Transverse colon (tissue), 4 donors: ENCODE data around the gene SCAND1. TPM values are rescaled to one million over a fixed set of nuclear protein-coding genes. Genes with fewer than 3 reads are reported as not detected.

ENCODE experiments used
- DNase-seq: peaks from one replicate; pipeline ENCODE4 v3.0.0-alpha.2; 2019
- H3K27ac ChIP-seq, 4 donors: fragments of 200-600 bp; sonication (generic); 2 replicates each; pipeline ENCODE4 v1.5.1; 2016 to 2018; ENCODE audit warnings: inconsistent platforms in 4 of 4
- H3K27me3 ChIP-seq: fragments of 200-600 bp; sonication (generic); 2 replicates; pipeline ENCODE4 v1.5.1; 2017; ENCODE audit warnings: inconsistent platforms
- H3K36me3 ChIP-seq, 4 donors: fragments of 200-600 bp; sonication (generic); 2 replicates each; pipeline ENCODE4 v1.5.1; 2017 to 2019; ENCODE audit warnings: inconsistent platforms in 4 of 4
- H3K4me1 ChIP-seq, 4 donors: fragments of 200-600 bp; sonication (generic); 2 replicates each; pipeline ENCODE4 v1.5.1; 2017 to 2020; ENCODE audit warnings: inconsistent platforms in 4 of 4
- H3K4me3 ChIP-seq, 4 donors: fragments of 200-600 bp; sonication (generic); 1 replicate in 1 of 4; 2 replicates in 3 of 4; pipeline versions ENCODE4 v1.5.1 to v1.6.1; 2017 to 2019; ENCODE audit warnings: inconsistent platforms in 4 of 4
- H3K9me3 ChIP-seq, 2 donors: fragments of 200-600 bp; sonication (generic); 2 replicates each; pipeline ENCODE4 v1.5.1; 2017 to 2019; ENCODE audit warnings: inconsistent platforms in 2 of 2
- EP300 ChIP-seq: sonication (generic); formaldehyde crosslinking; IDR thresholded peaks from one replicate; pipeline ENCODE4 v1.6.1; 2017; ENCODE audit warnings: antibody characterized with exemption, low read depth
- POLR2A ChIP-seq: fragments of 450-650 bp; IDR thresholded peaks from one replicate; pipeline ENCODE4 v1.6.1; 2016; ENCODE audit warnings: antibody characterized with exemption, mild to moderate bottlenecking, moderate library complexity
- POLR2AphosphoS5 ChIP-seq, 3 donors: sonication (generic); formaldehyde crosslinking; IDR thresholded peaks; one replicate each; pipeline ENCODE4 v1.6.1; 2016; ENCODE audit warnings: antibody characterized with exemption in 3 of 3
- WGBS, 2 donors: methylation state at CpG; one replicate each; pipeline ENCODE4 v1.1.5; 2018; ENCODE audit warnings: low coverage in 1 of 2; 5-methylcytosine and 5-hydroxymethylcytosine counted together
- in situ Hi-C, 4 donors: fragments of 200-750 bp; cut with MboI; loops; one replicate each; pipeline versions ENCODE4 v1.15.0 to v1.15.1; 2017; ENCODE audit warnings: low sequenced_read_pairs in 3 of 4, low pct_ligation_motif_present in 1 of 4, low pct_unique_long_range_greater_than_20kb in 1 of 4
- intact Hi-C: fragments of 100-400 bp; cut with DNase I; formaldehyde crosslinking; loops from one replicate; pipeline ENCODE4 v1.15.1; 2023; ENCODE audit warnings: low total_unique reads
- total RNA-seq, 4 donors: library from RNA; depleted of rRNA; stranded (reverse); fragments of >200 nt; gene quantifications; one replicate each; pipeline ENCODE4 v1.1.0, GENCODE V29; 2016
- TF ChIP-seq, protein P1 (sequence below), 5 experiments: fragments of 200-600 bp in 3 of 5; fragments of 450-650 bp in 2 of 5; sonication (generic) in 3 of 5; IDR thresholded peaks; 1 replicate in 2 of 5; 2 replicates in 3 of 5; pipeline ENCODE4 v1.5.1; 2016 to 2017; ENCODE audit warnings: antibody characterized with exemption in 5 of 5, inconsistent platforms in 3 of 5, mild to moderate bottlenecking in 2 of 5, moderate library complexity in 1 of 5

SCAND1 gene
- total RNA-seq, 4 donors from 2014 or later: 80.8 to 152 (median 109) TPM

- H3K4me3 ChIP-seq: no peak overlapping the region
- H3K27ac ChIP-seq: no peak overlapping the region
- H3K27me3 ChIP-seq: no peaks in the 10 kb centered on the region
- intact Hi-C loops: no loop called here
- 53 to 83% methylated on average over 1 to 5 of the region's 5 CpGs for WGBS, 2 donors
- in situ Hi-C loops: loop anchor here in 3 of 4 donors (25.0 kb wide), 1 partner anchor 458 kb away; no protein-coding TSS in a partner anchor
- no peaks in the 10 kb centered on the region for H3K4me1 ChIP-seq
- TF ChIP-seq EP300 (no peak), POLR2A (no peak), POLR2AphosphoS5 (IDR thresholded peaks at IDR 0.05) (no peak)
- TF ChIP-seq, protein P1, sequence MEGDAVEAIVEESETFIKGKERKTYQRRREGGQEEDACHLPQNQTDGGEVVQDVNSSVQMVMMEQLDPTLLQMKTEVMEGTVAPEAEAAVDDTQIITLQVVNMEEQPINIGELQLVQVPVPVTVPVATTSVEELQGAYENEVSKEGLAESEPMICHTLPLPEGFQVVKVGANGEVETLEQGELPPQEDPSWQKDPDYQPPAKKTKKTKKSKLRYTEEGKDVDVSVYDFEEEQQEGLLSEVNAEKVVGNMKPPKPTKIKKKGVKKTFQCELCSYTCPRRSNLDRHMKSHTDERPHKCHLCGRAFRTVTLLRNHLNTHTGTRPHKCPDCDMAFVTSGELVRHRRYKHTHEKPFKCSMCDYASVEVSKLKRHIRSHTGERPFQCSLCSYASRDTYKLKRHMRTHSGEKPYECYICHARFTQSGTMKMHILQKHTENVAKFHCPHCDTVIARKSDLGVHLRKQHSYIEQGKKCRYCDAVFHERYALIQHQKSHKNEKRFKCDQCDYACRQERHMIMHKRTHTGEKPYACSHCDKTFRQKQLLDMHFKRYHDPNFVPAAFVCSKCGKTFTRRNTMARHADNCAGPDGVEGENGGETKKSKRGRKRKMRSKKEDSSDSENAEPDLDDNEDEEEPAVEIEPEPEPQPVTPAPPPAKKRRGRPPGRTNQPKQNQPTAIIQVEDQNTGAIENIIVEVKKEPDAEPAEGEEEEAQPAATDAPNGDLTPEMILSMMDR (IDR thresholded peaks at IDR 0.05): no peak
- H3K9me3 ChIP-seq: no peaks in the 10 kb centered on the region
- H3K36me3 ChIP-seq: no peaks in the 10 kb centered on the region
- no peak for DNase-seq
Observed at GRCh38 chr20:35979544-35979943, 25.2 kb upstream of the SCAND1 start.

DNA sequence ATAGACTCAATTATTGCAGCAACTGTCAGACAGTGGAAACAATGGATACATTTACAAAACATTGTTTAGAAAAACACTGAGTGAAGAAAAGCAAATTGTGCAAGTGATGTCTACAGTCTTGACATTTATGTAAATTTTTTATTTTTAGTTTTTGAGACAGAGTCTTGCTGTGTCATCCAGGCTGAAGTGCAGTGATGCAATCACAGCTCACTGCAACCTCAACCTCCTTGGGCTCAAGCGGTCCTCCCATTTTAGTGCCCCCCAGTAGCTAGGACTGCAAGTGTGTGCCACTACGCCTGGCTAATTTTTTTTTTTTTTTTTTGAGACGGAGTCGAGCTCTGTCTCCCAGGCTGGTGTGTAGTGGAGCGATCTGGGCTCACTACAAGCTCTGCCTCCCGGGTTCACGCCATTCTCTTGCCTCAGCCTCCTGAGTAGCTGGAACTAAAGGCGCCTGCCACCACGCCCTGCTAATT lies 23.8 kb upstream of the SCAND1 start:
- no peak for TF ChIP-seq POLR2AphosphoS5 (IDR thresholded peaks at IDR 0.05)
- TF ChIP-seq EP300: no peak
- no peak for TF ChIP-seq POLR2A
- TF ChIP-seq, protein P1 (IDR thresholded peaks at IDR 0.05): no peak
- Histone ChIP-seq H3K27me3 (no peaks in the 10 kb centered on the region), H3K9me3 (no peaks in the 10 kb centered on the region), H3K4me1 (no peaks in the 10 kb centered on the region), H3K4me3 (no peak overlapping the region), H3K27ac (no peak overlapping the region), H3K36me3 (no peaks in the 10 kb centered on the region)
- 50 to 76% methylated on average over 2 to 9 of the region's 9 CpGs for WGBS, 2 donors
- in situ Hi-C loops: loop anchor here in 3 of 4 donors (25.0 kb wide), 1 partner anchor 459 kb away; no protein-coding TSS in a partner anchor
- intact Hi-C loops: no loop called here
- no peak for DNase-seq

DNA sequence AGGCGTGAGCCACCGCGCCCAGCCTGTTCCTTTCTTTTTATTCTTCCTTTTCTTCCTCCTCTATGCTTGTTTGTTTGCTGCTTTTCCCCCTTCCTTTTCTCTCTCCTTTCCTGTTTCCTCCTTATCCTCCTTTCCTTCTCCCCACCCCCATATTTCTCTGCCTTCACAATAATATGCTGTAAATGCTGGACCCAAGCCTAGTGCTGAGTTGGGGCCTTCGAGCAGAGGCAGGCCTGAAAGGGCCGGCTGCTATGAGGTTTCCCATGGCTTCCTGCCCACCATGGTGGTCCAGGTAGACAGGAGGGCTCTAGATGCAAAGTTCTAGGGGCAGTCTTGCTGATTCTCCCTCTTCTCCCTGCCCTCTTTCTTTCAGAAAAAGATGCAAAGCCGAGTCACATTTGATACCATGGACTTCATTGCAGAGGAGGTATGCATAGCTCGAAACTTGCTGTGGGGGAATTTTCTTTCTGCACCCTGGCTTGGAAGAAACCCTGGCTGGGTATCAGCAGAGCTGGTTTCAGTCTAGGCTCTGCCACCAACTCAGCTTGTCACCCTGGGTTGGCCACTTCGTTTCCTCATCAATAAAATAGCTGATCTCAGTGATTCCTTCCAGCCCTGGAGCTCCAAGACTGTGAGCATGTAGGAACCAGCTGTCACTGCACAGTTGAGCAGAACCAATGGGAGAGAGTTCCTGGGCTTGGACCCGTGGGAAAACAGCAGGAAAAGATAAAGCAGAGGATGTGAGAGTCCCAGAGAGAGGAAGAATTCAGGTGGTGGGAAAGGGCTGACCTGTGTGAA lies 21.5 kb upstream of the SCAND1 start:
- WGBS, 2 donors: 0 to 73% methylated on average over 1 to 9 of the region's 9 CpGs
- in situ Hi-C loops: loop anchor here in 3 of 4 donors (25.0 kb wide), 1 partner anchor 462 kb away; no protein-coding TSS in a partner anchor
- intact Hi-C loops: no loop called here

GRCh38 chr20:35974256-35974655 lies 20.0 kb upstream of the SCAND1 start:
- no peak for TF ChIP-seq POLR2AphosphoS5 (IDR thresholded peaks at IDR 0.05)
- DNase-seq: no peak
- intact Hi-C loops (no loop called here), in situ Hi-C loops (no loop called here)
- 48 to 73% methylated on average over 2 to 4 of the region's 4 CpGs for WGBS, 2 donors
- Histone ChIP-seq H3K36me3 (no peaks in the 10 kb centered on the region), H3K4me1 (no peaks in the 10 kb centered on the region), H3K9me3 (no peaks in the 10 kb centered on the region), H3K4me3 (no peak overlapping the region), H3K27me3 (no peaks in the 10 kb centered on the region), H3K27ac (no peak overlapping the region)

More for the DNA sequence above, 21.5 kb upstream of the SCAND1 start:
- Histone ChIP-seq H3K9me3 (no peaks in the 10 kb centered on the region), H3K4me1 (no peaks in the 10 kb centered on the region), H3K4me3 (no peak overlapping the region), H3K27ac (no peak overlapping the region), H3K27me3 (no peaks in the 10 kb centered on the region), H3K36me3 (no peaks in the 10 kb centered on the region)
- no peak for DNase-seq
- TF ChIP-seq EP300 (no peak), POLR2A (no peak)

DNA sequence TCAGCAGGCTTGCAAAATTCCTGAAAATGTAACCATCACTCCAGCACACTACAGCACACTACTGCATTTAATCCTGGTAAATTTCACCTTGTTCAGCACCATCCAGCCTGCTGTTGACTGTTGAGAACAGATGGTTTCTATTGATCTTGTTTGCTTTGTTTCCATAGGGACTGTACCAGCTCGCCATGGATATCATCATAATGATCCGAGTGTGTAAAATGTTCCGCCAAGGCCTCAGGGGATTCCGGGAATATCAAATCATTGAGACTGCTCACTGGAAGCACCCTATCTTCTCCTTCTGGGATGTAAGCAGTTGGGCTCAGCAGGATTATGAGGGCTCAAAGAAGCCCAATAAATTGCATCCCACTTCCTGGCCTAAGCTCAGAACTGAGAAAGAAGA lies 18.2 kb upstream of the SCAND1 start:
- intact Hi-C loops (no loop called here), in situ Hi-C loops (no loop called here)
- peak overlapping the region in 1 of 4 donors; percentile 10 for H3K27ac ChIP-seq
- no peaks in the 10 kb centered on the region for H3K9me3 ChIP-seq
- no peaks in the 10 kb centered on the region for H3K4me1 ChIP-seq
- no peak overlapping the region for H3K4me3 ChIP-seq
- no peak for DNase-seq
- no peaks in the 10 kb centered on the region for H3K27me3 ChIP-seq
- WGBS, 2 donors: 64 to 87% methylated on average over 3 to 4 of the region's 4 CpGs
- peak in 1 of 3 donors; percentile 20 for TF ChIP-seq POLR2AphosphoS5 (IDR thresholded peaks at IDR 0.05)
- no peak for TF ChIP-seq POLR2A
- TF ChIP-seq EP300: no peak
- TF ChIP-seq, protein P1 (IDR thresholded peaks at IDR 0.05): no peak
- H3K36me3 ChIP-seq: no peaks in the 10 kb centered on the region
